22Rv1 (cell line): ENCODE measurements around the gene IFITM1.
A peak's percentile ranks its signal among the peaks of the same experiment; 100 is the strongest.
"Not testable (repeated sequence)": the region's sequence is repeated elsewhere in the genome, so short reads cannot be mapped to it uniquely, and the experiment has no call there.

ENCODE experiments used
- H3K27ac ChIP-seq: fragments of 450-650 bp; 2 replicates; pipeline ENCODE4 v1.5.1; 2017
- ZFX ChIP-seq: fragments of 450-650 bp; IDR thresholded peaks from 2 replicates; pipeline ENCODE4 v1.6.1; 2017; ENCODE audit warnings: antibody characterized with exemption, borderline replicate concordance
- TF ChIP-seq, protein P1 (sequence below): fragments of 450-650 bp; IDR thresholded peaks from 2 replicates; pipeline ENCODE4 v1.5.1; 2017; ENCODE audit warnings: mild to moderate bottlenecking

The IFITM1 gene

GRCh38 chr11:285021-285893 lies 28.6 kb upstream of the IFITM1 start:
- TF ChIP-seq, protein P1, sequence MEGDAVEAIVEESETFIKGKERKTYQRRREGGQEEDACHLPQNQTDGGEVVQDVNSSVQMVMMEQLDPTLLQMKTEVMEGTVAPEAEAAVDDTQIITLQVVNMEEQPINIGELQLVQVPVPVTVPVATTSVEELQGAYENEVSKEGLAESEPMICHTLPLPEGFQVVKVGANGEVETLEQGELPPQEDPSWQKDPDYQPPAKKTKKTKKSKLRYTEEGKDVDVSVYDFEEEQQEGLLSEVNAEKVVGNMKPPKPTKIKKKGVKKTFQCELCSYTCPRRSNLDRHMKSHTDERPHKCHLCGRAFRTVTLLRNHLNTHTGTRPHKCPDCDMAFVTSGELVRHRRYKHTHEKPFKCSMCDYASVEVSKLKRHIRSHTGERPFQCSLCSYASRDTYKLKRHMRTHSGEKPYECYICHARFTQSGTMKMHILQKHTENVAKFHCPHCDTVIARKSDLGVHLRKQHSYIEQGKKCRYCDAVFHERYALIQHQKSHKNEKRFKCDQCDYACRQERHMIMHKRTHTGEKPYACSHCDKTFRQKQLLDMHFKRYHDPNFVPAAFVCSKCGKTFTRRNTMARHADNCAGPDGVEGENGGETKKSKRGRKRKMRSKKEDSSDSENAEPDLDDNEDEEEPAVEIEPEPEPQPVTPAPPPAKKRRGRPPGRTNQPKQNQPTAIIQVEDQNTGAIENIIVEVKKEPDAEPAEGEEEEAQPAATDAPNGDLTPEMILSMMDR: no peak
- no peak for TF ChIP-seq ZFX
- H3K27ac ChIP-seq: no peak overlapping the region

- no peak overlapping the region for H3K27ac ChIP-seq
- TF ChIP-seq, protein P1: no peak
- no peak for TF ChIP-seq ZFX
These were observed 28.0 kb upstream of the IFITM1 start for GRCh38 chr11:285894-286220.

DNA sequence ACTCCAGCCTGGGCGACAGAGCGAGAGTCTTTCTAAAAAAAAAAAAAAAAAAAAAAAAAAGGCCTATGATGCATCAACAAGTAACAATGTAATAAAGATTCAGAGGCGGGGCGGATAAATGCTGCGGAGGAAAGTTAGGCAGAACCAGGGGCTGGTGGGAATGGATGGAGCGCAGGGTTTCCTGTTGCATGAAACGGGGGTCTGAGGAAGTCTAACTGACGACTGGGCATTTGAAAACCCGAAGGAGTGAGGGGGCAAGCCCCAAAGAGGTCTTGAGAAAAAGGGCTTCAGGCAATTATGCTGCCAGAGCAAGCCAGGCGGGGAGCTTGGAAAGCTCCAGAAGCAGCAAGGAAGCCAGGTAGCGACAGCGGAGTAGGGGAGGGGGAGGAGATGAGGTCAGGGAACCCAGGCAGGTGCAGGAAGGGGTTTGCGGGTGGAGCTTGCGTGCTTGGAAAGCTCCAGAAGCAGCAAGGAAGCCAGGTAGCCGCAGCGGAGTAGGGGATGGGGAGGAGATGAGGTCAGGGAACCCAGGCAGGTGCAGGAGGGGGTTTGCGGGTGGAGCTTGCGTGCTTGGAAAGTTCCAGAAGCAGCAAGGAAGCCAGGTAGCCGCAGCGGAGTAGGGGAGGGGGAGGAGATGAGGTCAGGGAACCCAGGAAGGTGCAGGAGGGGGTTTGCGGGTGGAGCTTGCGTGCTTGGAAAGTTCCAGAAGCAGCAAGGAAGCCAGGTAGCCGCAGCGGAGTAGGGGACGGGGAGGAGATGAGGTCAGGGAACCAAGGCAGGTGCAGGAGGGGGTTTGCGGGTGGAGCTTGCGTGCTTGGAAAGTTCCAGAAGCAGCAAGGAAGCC lies 26.6 kb upstream of the IFITM1 start:
- H3K27ac ChIP-seq: not testable (repeated sequence)

GRCh38 chr11:287821-288477 lies 25.9 kb upstream of the IFITM1 start:
- TF ChIP-seq, protein P1: no peak
- TF ChIP-seq ZFX: no peak

GRCh38 chr11:288478-289397 lies 25.1 kb upstream of the IFITM1 start, which contains the start of gene PGGHG:
Gene PGGHG (plus strand): TSS chr11:289126. CDS start chr11:289817, 691 bp downstream.
- H3K27ac ChIP-seq: peak within 1 kb of the TSS; percentile 20
- TF ChIP-seq, protein P1: no peak
- TF ChIP-seq ZFX: no peak

More at GRCh38 chr11:287821-288477, 25.9 kb upstream of the IFITM1 start:
- H3K27ac ChIP-seq: peak overlapping the region; percentile 20

- TF ChIP-seq, protein P1: no peak
- no peak for TF ChIP-seq ZFX
- H3K27ac ChIP-seq: 0 out of 2 replicates have a peak overlapping the region, but pooled peaks have one; percentile 20
These were observed 24.5 kb upstream of the IFITM1 start for GRCh38 chr11:289398-289711.
